Measurements from ENCODE around the gene SRPX2.

The SRPX2 gene

GRCh38 chrX:100643956-100644860, at the start of gene SRPX2:
Gene SRPX2 (plus strand): TSS chrX:100644199. CDS start chrX:100646323, 2,124 bp downstream.
- DNase-seq: no peak

GRCh38 chrX:100596601-100597000, 47.4 kb upstream of the SRPX2 start:
- no peak for DNase-seq

- no peak for DNase-seq
Measured at GRCh38 chrX:100599456-100599855, 44.5 kb upstream of the SRPX2 start.

- no peak for DNase-seq
Measured at GRCh38 chrX:100600340-100600739, 43.7 kb upstream of the SRPX2 start.

GRCh38 chrX:100600758-100601157, 43.2 kb upstream of the SRPX2 start:
- DNase-seq: no peak

- no peak for DNase-seq
Measured at GRCh38 chrX:100606753-100607152, 37.2 kb upstream of the SRPX2 start.

- no peak for DNase-seq
Measured at GRCh38 chrX:100609591-100609990, 34.4 kb upstream of the SRPX2 start.

- DNase-seq: no peak
Measured at GRCh38 chrX:100611951-100612350, 32.0 kb upstream of the SRPX2 start.

GRCh38 chrX:100615005-100615404, 29.0 kb upstream of the SRPX2 start:
- peak; percentile 2 for DNase-seq

- no peak for DNase-seq
Measured at GRCh38 chrX:100623001-100623400, 21.0 kb upstream of the SRPX2 start.

- peak; percentile 5 for DNase-seq
Measured at GRCh38 chrX:100625985-100626491, 18.0 kb upstream of the SRPX2 start.

GRCh38 chrX:100635040-100635439, 9.0 kb upstream of the SRPX2 start:
- no peak for DNase-seq

- DNase-seq: no peak
Measured at GRCh38 chrX:100635989-100636320, 8.0 kb upstream of the SRPX2 start.

GRCh38 chrX:100636321-100636991, 7.5 kb upstream of the SRPX2 start, which contains the start of gene TSPAN6:
Gene TSPAN6 (minus strand): TSS chrX:100636806. CDS start chrX:100636694, 112 bp downstream.
- peak; percentile 84 for DNase-seq

GRCh38 chrX:100642290-100642689, 1.7 kb upstream of the SRPX2 start:
- no peak for DNase-seq

GRCh38 chrX:100643212-100643611, 787 bp upstream of the SRPX2 start:
- DNase-seq: no peak

GRCh38 chrX:100645106-100645505, 1.1 kb downstream of the SRPX2 start:
- DNase-seq: no peak

- DNase-seq: no peak
Measured at GRCh38 chrX:100647095-100647494, 3.1 kb downstream of the SRPX2 start.

GRCh38 chrX:100647739-100648138, 3.7 kb downstream of the SRPX2 start:
- no peak for DNase-seq

- no peak for DNase-seq
Measured at GRCh38 chrX:100648458-100649417, 4.7 kb downstream of the SRPX2 start.

GRCh38 chrX:100649550-100650356, 5.8 kb downstream of the SRPX2 start:
- DNase-seq: no peak

- DNase-seq: no peak
Measured at GRCh38 chrX:100650841-100651240, 6.8 kb downstream of the SRPX2 start.

Data from stimulated activated CD4-positive, alpha-beta T cell treated with anti-CD3 and anti-CD28 coated beads, Interleukin-15, amount 100 ng/mL, for 24 hours (primary cell).